Measurements from ENCODE around the gene LRRC58.
"Not testable (repeated sequence)": the region's sequence is repeated elsewhere in the genome, so short reads cannot be mapped to it uniquely, and the experiment has no call there.

LRRC58 gene

GRCh38 chr3:120348991-120349854, at the start of gene LRRC58:
TSS of gene LRRC58 (minus strand) at chr3:120349354. CDS start at chr3:120349243, 111 bp downstream.
- peak; percentile 85 for DNase-seq

- DNase-seq: no peak
Observed at GRCh38 chr3:120396469-120396868, 47.3 kb upstream of the LRRC58 start.

GRCh38 chr3:120394347-120394746, 45.2 kb upstream of the LRRC58 start:
- no peak for DNase-seq

- DNase-seq: no peak
Observed at GRCh38 chr3:120393761-120394160, 44.6 kb upstream of the LRRC58 start.

GRCh38 chr3:120393243-120393642, 44.1 kb upstream of the LRRC58 start:
- no peak for DNase-seq

- DNase-seq: no peak
Observed at GRCh38 chr3:120382941-120383447, 33.8 kb upstream of the LRRC58 start.

- DNase-seq: no peak
Observed at GRCh38 chr3:120381503-120381902, 32.3 kb upstream of the LRRC58 start.

- DNase-seq: not testable (repeated sequence)
Observed at GRCh38 chr3:120377948-120378347, 28.8 kb upstream of the LRRC58 start.

GRCh38 chr3:120370463-120370862, 21.3 kb upstream of the LRRC58 start:
- DNase-seq: no peak

GRCh38 chr3:120369037-120369467, 19.9 kb upstream of the LRRC58 start:
- no peak for DNase-seq

- DNase-seq: no peak
Observed at GRCh38 chr3:120368172-120368571, 19.0 kb upstream of the LRRC58 start.

- DNase-seq: no peak
Observed at GRCh38 chr3:120364821-120365220, 15.7 kb upstream of the LRRC58 start.

GRCh38 chr3:120364101-120364500, 14.9 kb upstream of the LRRC58 start:
- DNase-seq: no peak

GRCh38 chr3:120357807-120358206, 8.7 kb upstream of the LRRC58 start:
- DNase-seq: no peak

- DNase-seq: no peak
Observed at GRCh38 chr3:120355486-120355885, 6.3 kb upstream of the LRRC58 start.

- no peak for DNase-seq
Observed at GRCh38 chr3:120353463-120353862, 4.3 kb upstream of the LRRC58 start.

- DNase-seq: no peak
Observed at GRCh38 chr3:120352017-120352416, 2.9 kb upstream of the LRRC58 start.

GRCh38 chr3:120350401-120350941, 1.3 kb upstream of the LRRC58 start:
- peak; percentile 38 for DNase-seq

GRCh38 chr3:120349855-120350125, 636 bp upstream of the LRRC58 start:
- DNase-seq: peak; percentile 56

GRCh38 chr3:120348065-120348990, 826 bp downstream of the LRRC58 start:
- peak; percentile 29 for DNase-seq

GRCh38 chr3:120344349-120344748, 4.8 kb downstream of the LRRC58 start:
- DNase-seq: no peak

GRCh38 chr3:120341658-120342346, 7.4 kb downstream of the LRRC58 start:
- no peak for DNase-seq

GRCh38 chr3:120339362-120339761, 9.8 kb downstream of the LRRC58 start:
- no peak for DNase-seq
